HG03135 (cell line): ENCODE results near the gene NEK1.

Experiments
- ATAC-seq: cut with Tn5 transposase; IDR thresholded peaks from one replicate; pipeline ENCODE4 v1.9.1; 2021; ENCODE audit warnings: mild to moderate bottlenecking, moderate library complexity; ENCODE audit not compliant: unreplicated experiment

The NEK1 gene

DNA sequence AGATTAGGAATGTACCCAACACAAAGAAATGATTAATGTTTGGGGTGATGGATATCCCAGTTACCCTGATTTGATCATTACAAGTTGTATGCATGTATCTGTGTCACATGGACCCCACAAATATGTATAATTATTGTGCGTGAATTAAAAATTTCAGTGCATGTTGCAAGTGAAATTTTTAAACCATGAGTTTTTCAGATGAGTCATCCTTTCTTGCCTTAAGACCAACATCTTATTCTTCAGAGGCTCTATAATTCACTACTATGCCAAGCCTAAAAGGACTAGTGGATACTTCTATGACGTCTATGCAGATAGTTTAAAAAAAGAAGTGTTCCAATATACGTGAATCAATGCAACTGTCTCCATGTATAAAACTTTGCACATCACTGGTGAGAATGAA lies 228.7 kb downstream of the NEK1 start:
- ATAC-seq: no peak

- ATAC-seq: no peak
These were observed 232.7 kb downstream of the NEK1 start for GRCh38 chr4:169379688-169380087.

DNA sequence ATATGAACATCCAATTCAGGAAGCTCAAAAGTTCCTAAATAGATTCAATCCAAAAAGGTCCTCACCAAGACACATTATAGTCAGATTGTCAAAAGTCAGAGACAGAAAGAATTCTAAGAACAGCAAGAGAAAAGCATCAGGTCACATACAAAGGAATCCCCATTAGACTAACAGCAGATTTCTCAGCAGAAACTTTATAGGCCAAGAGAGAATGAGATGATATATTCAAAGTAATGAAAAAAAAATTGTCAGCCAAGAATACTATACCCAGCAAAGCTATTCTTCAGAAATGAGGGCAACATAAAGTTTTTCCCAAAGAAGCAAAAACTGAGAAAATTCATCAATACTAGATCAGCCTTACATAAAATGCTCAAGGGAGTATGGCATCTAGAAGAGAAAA lies 235.0 kb downstream of the NEK1 start:
- ATAC-seq: no peak

GRCh38 chr4:169376421-169376820 lies 236.0 kb downstream of the NEK1 start:
- ATAC-seq: no peak

GRCh38 chr4:169372791-169373190 lies 239.6 kb downstream of the NEK1 start:
- no peak for ATAC-seq

DNA sequence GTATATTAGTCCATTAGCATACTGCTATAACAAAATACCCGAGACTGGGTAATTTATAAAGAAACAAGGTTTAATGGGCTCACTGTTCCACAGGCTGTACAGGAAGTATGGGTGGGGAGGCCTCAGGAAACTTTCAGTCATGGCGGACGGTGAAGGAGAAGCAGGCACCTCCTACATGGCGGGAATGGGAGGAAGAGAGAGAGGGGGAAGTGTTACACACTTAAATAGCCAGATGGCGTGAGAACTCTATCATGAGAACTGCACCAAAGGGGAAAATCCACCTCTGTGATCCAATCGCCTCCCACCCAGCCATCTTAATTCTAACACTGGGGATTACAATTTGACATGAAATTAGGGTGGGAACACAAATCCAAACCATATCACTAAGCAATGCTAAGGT lies 242.7 kb downstream of the NEK1 start:
- no peak for ATAC-seq

- no peak for ATAC-seq
These were observed 244.6 kb downstream of the NEK1 start for GRCh38 chr4:169367826-169368225.

GRCh38 chr4:169366821-169367220 lies 245.6 kb downstream of the NEK1 start:
- no peak for ATAC-seq

- no peak for ATAC-seq
These were observed 249.8 kb downstream of the NEK1 start for GRCh38 chr4:169362607-169363006.

DNA sequence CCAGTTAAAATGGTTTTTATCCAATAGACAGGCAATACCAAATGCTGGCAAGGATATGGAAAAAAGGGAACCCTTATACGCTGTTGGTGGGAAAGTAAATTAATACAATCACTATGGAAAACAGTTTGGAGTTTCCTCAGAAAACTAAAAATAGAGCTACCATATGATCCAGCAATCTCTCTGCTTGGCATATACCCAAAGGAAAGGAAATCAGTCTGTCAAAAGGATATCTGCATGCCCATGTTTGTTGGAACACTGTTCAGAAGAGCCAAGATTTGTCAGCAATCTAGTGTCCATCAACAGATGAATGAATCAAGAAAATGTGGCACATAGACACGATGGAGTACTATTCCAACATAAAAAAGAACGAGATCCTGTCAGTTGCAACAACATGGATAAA lies 250.6 kb downstream of the NEK1 start:
- ATAC-seq: no peak

DNA sequence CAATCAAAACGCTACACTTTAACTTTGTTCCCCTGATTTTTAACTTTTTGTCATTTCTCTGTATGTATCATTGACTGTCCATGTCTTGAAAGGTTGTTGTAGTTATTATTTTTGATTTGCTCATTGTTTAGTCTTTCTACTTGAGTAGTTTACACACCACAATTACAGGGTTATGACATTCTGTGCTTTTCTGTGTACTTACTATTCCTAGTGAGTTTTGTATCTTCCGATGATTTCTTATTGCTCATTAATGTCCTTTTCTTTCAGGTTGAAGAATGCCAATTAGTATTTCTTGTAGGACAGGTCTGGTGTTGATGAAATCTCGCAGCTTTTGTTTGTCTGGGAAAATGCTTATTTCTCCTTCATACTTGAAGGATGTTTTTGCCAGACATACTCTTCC lies 252.4 kb downstream of the NEK1 start:
- ATAC-seq: no peak

- no peak for ATAC-seq
These were observed 260.0 kb downstream of the NEK1 start for GRCh38 chr4:169352360-169352759.

- ATAC-seq: no peak
These were observed 260.5 kb downstream of the NEK1 start for GRCh38 chr4:169351872-169352271.

DNA sequence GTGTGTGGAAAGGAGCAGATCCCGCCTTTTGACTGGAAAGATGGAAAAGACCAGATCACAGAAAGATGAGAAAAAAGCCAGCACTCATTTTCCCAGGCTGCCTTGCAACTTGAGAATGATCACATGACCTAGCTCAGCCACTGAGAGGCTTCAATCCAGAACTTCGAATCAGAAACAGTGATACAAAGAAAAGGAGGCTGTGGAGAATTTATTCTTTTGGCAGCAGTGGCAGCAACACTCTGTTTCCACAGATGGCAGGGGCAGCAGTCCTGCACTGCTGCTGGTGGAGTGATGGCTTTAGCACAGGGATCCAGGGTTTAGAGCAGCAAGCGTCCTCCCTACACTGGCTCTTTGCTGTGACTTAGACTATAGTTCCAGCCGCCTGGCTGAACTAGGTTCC lies 263.8 kb downstream of the NEK1 start:
- ATAC-seq: no peak

DNA sequence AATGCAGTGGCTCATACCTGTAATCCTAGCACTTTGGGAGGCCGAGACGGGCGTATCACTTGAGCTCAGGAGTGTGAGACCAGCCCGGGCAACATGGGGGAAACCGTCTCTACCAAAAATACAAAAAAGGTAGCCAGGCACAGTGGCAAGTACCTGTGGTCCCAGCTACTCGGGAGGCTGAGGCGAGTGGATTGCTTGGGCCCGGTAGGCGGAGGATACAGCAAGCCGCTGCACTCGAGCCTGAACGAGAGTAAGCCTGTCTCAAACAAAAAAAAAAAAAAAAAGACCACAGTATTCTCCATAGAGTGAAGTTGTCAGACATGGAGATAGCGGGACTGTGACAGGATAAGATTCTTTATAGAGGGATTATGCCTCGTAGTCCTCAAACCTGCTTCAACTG lies 265.5 kb downstream of the NEK1 start:
- ATAC-seq: no peak

DNA sequence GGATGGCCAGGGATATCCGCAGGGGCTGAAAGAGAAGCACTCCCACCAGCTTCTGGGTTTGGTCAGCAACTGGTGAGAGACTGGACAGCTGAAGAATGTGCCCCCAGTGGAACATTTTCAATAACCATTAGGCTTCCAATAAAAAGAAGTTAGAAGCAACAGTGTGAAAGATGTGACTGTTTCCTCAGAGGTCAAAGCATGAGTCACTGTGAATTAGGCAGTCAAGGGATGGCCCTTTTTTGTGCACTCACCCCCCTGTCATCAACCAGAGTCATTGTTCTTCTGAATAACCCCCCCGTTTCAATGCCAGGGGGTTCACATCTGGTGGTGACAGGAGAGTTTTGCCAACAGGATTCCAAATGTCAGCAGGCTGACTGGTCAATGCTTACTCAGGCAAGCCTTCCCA lies 267.1 kb downstream of the NEK1 start:
- no peak for ATAC-seq
